Left ventricle myocardium inferior (tissue), 1 donor: ENCODE data around the gene MAB21L4. TPM values are rescaled to one million over a fixed set of nuclear protein-coding genes. Genes with fewer than 3 reads are reported as not detected.

Source experiments
- DNase-seq: peaks from one replicate; pipeline ENCODE4 v3.0.0-alpha.2; 2020
- H3K27ac ChIP-seq: fragments of 200-600 bp; replicated peaks from 2 replicates; pipeline ENCODE4 v1.8.0; 2021
- H3K27me3 ChIP-seq: fragments of 200-600 bp; 2 replicates; pipeline ENCODE4 v1.8.0; 2021; ENCODE audit warnings: low read depth
- H3K36me3 ChIP-seq: fragments of 200-600 bp; 2 replicates; pipeline ENCODE4 v1.8.0; 2021
- H3K4me1 ChIP-seq: fragments of 200-600 bp; 2 replicates; pipeline ENCODE4 v1.8.0; 2021
- H3K4me3 ChIP-seq: fragments of 200-600 bp; 2 replicates; pipeline ENCODE4 v1.8.0; 2021; ENCODE audit warnings: mild to moderate bottlenecking, moderate library complexity
- H3K9me3 ChIP-seq: fragments of 200-600 bp; replicated peaks from 2 replicates; pipeline ENCODE4 v1.8.0; 2021
- intact Hi-C: fragments of 100-400 bp; cut with micrococcal nuclease; formaldehyde crosslinking; loops from one replicate; pipeline ENCODE4 v1.11.0; 2022
- total RNA-seq: library from RNA; stranded (reverse); fragmentation: NEBNext Ultra II Directional; extraction: Animal tissue kit (Norgen Biotek cat#: 25700); gene quantifications from one replicate; pipeline ENCODE4 v1.2.1, GENCODE V29; 2021
- TF ChIP-seq, protein P1 (sequence below): fragments of 200-600 bp; IDR thresholded peaks from 2 replicates; pipeline ENCODE4 v1.8.0; 2021; ENCODE audit warnings: antibody characterized with exemption, mild to moderate bottlenecking, borderline replicate concordance
- donor health status: DM: no; HTN: yes; CAD: no; lungs with severe emphysema.

Gene MAB21L4
- total RNA-seq, 1 donor from 2014 or later = not detected

DNA sequence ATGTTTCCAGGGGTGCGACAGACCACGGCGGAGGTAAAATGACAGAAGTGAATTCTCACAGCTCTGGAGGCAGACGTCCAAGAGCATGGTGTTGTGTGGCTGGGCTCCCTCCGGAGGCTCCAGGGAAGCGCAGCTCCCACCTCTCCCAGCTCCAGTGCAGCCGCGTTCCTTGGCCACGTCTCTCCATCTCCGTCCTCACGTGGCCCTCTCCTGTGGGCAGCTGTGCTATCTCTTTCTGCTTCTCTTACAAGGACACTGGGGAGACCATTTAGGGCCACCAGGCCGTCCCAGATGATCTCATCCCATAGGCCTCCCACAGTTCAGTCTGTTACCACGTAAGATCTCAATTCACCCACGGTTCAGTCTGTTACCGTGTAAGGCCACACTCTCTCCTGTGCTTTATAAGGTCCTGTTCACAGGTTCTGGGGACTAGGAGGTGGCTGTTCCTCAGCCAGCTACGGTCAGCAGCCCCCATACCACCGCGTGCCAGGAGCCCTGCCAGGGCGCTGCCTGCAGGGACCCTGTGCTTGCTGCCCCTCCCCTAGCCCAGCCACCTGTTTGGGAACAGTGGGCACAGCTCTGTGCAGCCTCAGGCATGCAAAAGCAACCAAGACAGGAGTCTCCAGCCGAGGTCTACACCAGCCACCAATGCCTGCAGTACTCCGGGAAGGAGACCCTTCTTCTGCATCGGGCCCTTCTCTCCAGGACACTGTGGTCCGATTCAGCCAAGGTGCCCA, 2.9 kb upstream of the MAB21L4 start:
- H3K4me3 ChIP-seq = no peak overlapping the region
- H3K27me3 ChIP-seq = peaks cover 31% of the 10 kb centered on the region
- no peak for DNase-seq
- no peaks in the 10 kb centered on the region for H3K36me3 ChIP-seq
- H3K4me1 ChIP-seq = peaks cover 36% of the 10 kb centered on the region
- peak overlapping the region; percentile 90 for H3K27ac ChIP-seq
- TF ChIP-seq, protein P1, sequence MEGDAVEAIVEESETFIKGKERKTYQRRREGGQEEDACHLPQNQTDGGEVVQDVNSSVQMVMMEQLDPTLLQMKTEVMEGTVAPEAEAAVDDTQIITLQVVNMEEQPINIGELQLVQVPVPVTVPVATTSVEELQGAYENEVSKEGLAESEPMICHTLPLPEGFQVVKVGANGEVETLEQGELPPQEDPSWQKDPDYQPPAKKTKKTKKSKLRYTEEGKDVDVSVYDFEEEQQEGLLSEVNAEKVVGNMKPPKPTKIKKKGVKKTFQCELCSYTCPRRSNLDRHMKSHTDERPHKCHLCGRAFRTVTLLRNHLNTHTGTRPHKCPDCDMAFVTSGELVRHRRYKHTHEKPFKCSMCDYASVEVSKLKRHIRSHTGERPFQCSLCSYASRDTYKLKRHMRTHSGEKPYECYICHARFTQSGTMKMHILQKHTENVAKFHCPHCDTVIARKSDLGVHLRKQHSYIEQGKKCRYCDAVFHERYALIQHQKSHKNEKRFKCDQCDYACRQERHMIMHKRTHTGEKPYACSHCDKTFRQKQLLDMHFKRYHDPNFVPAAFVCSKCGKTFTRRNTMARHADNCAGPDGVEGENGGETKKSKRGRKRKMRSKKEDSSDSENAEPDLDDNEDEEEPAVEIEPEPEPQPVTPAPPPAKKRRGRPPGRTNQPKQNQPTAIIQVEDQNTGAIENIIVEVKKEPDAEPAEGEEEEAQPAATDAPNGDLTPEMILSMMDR = no peak
- peaks cover 9% of the 10 kb centered on the region for H3K9me3 ChIP-seq
- intact Hi-C loops = no loop called here

DNA sequence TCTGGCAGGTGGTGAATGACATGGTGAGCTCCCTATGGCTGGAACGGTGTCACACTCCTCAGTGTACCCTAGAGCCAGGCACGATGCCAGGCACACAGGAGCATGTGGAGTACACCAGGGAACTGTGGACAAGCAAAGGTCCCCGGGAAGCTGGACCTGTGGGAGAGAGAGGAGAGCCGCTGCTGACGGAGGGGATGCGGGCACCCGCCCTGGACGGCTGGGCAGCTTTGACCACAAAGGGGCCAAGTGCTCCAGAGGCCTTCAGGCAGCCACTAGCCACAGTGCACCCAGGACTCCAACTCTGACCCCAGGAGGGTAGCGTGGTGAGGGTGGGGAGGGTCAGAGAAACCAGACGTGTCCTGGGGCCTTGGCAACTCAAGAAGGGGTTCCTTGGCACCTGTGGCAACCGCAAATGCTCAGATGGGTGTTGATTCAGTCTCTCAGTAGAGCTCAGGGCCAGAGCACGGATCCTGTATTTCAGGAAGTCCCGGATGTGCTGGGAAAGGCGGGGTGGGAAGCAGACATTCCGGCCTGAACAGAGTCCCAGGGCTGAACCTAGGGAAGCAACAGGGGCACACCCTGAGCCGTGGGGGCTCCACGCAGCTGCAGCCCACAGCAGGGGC, 2.3 kb upstream of the MAB21L4 start:
- DNase-seq = peak; percentile 53
- H3K27ac ChIP-seq = peak overlapping the region; percentile 90

DNA sequence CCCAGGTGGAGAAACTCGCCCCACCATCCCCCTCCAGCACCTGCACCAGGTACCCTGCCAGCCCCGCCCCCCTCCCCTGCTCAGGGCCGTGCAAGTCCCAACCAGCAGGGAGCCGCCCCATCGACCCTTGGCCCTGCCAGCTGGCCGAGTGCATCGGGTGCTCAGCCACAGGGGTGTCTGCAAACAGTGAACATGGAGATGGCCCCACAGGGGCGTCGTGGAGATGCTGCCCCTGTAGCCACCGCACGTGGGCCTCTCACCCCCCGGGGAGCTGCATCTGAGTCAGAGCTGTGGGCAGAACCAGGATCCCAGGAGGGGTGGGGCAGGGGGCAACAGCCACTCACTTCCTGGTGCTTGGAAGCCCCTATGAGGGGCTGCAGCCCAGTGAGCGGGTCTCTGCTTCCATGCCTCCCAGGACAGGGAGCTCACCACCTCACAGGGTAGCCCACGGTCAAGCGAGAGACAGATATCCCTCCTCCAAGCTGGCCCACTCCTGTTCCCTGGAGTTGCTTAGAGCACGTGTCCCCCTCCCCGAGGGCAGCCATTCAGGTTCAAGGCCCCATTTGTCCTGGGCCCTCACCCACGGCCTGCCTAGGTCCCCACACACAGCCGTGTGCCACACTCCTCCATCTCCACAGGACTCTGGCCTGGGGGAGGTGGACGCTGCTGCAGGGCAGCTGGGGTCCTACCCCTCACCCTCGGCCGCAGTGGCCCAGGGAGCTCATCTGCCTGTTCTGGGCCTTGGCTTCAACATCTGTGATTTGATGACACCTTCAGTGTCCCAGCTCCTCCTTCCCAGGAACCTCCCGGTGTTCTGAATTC, 1.1 kb upstream of the MAB21L4 start:
- Histone ChIP-seq H3K27ac (peak overlapping the region; percentile 90), H3K36me3 (no peaks in the 10 kb centered on the region), H3K9me3 (peaks cover 9% of the 10 kb centered on the region), H3K4me3 (no peak overlapping the region), H3K27me3 (peaks cover 26% of the 10 kb centered on the region), H3K4me1 (peaks cover 26% of the 10 kb centered on the region)
- intact Hi-C loops = no loop called here
- DNase-seq = no peak
- TF ChIP-seq, protein P1 = no peak

More for the DNA sequence above, 2.3 kb upstream of the MAB21L4 start:
- Histone ChIP-seq H3K9me3 (peaks cover 9% of the 10 kb centered on the region), H3K27me3 (peaks cover 31% of the 10 kb centered on the region), H3K4me1 (peaks cover 36% of the 10 kb centered on the region), H3K36me3 (no peaks in the 10 kb centered on the region), H3K4me3 (no peak overlapping the region)
- TF ChIP-seq, protein P1 = no peak
- intact Hi-C loops = no loop called here

DNA sequence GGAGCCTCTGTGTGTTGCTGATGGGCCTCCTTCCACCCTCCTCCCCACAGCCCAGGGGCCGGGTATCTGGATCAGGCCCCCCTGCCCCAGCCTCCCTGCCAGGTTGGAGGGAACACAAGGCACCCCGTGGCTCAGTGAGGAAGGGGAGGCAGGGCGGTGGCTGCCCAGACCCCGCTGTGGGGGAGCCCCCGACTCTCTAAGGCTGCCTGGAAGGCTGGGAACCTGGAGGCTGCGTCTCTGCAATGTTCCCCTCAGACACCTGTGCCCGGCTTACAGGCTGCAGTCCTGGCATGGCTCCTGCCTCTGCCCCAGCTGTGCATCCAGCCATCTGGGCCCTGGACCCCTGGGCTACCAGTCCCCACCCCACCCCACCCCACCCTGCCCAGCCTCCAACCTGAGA, 438 bp upstream of the MAB21L4 start:
- no peak overlapping the region for H3K27ac ChIP-seq
- H3K36me3 ChIP-seq = no peaks in the 10 kb centered on the region
- H3K9me3 ChIP-seq = peaks cover 9% of the 10 kb centered on the region
- peaks cover 21% of the 10 kb centered on the region for H3K27me3 ChIP-seq
- no peak overlapping the region for H3K4me3 ChIP-seq
- TF ChIP-seq, protein P1 = no peak
- DNase-seq = no peak
- peaks cover 26% of the 10 kb centered on the region for H3K4me1 ChIP-seq
- intact Hi-C loops = no loop called here

DNA sequence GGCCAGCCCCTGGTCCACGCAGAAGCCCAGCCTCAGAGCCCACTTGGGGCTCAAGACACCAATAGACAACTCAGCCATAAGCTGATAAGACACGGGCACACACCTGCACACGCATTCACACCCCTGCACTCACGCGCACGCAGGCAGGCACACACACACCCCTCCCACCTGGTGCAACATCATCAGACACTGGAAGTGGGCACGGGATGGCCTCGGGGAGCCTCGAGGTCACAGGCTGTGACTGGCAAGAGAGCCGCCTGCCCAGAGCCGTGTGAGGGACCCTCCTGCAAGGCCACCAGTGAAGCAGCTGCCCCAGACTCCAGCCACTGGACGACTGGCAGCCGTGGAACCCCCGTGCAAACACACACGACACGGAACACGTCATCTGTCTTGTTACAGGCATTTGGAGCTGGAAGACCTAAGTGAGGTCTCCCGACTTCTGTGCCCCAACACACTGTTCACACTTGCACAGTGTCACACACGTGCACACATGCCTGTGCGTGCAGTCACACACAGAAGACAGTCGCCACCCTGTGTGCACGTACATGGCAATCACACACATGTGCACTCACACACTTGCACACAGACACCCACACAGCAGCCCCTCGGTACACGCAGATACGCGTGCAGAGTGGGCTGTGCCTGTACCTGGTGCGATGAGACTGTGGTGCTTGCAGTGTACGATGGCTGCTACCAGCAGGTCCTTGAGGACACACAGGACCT, 959 bp downstream of the MAB21L4 start:
- Histone ChIP-seq H3K4me1 (peaks cover 26% of the 10 kb centered on the region), H3K9me3 (no peaks in the 10 kb centered on the region), H3K27ac (no peak overlapping the region), H3K36me3 (no peaks in the 10 kb centered on the region), H3K4me3 (no peak overlapping the region), H3K27me3 (peaks cover 21% of the 10 kb centered on the region)
- TF ChIP-seq, protein P1 = no peak
- no peak for DNase-seq
- intact Hi-C loops = no loop called here
